Measurements from ENCODE around the gene USP11. TPM values are rescaled to one million over a fixed set of nuclear protein-coding genes. Genes with fewer than 3 reads are reported as not detected.
A peak's percentile ranks its signal among the peaks of the same experiment; 100 is the strongest.

USP11 gene
- total and polyA plus RNA-seq, 2 donors (not counting 1 experiment from before 2014, with no cell fraction given): 63.4 to 136 TPM

DNA sequence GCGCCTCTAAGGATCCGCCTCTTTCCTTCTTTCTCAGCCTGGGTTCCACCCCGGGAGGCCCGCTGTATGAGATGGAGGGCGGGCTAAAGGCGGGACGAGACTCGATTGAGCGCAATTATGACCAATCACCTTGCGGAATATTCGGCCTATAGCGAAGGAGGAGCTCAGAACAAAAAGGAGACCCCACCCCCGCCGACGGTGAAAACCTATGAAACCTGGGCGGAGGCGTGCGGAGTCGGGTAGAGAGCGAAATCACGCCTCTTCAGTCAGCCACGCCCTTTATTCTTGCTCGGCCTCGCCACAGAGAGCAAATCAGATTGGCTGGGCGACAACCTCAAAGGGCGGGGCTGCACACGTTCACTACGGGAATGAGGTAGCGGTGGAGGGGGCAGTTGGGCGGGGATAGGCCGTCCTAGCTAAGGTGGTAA, 14.9 kb upstream of the USP11 start:
- peak overlapping the region; percentile 71 for H3K9ac ChIP-seq (ENCODE audit: low read length)
- WGBS (ENCODE audit: insufficient coverage): under 1% methylated on average over 22 of the region's 31 CpGs
- H3K36me3 ChIP-seq (replicated peaks in 1 of 2; ENCODE audit: control extremely low read depth in 1 of 2, control insufficient read depth in 1 of 2, extremely low read depth in 1 of 2, insufficient read depth in 2 of 2, low read length in 1 of 2): peaks cover 0 to 26% of the 10 kb centered on the region in 2 experiments
- Mint-ChIP-seq H3K27me3 (no peaks in the 10 kb centered on the region), H3K9me3 (ENCODE audit: insufficient read depth) (no peaks in the 10 kb centered on the region), H3K4me1 (peaks cover 39% of the 10 kb centered on the region), H3K27ac (peak overlapping the region; percentile 100), H3K4me3 (peak overlapping the region; percentile 96)
- ChIA-PET POLR2A (interaction anchor here (0.8 to 1.3 kb wide), 7 partner anchors 12 to 338 kb away, joined by 3 to 16 read pairs (median 3); partner anchors contain the start of genes NDUFB11, RBM10 and USP11), CTCF (interaction anchor here (0.7 to 1.4 kb wide), 2 partner anchors 22 to 167 kb away, joined by 3 to 6 read pairs; no protein-coding TSS in a partner anchor)
- H3K79me2 ChIP-seq (ENCODE audit: control insufficient read depth, insufficient read depth, low read length): peaks cover 29% of the 10 kb centered on the region
- H3K4me1 ChIP-seq (ENCODE audit: control insufficient read depth in 2 of 2, insufficient read depth in 2 of 2, low read length in 2 of 2): peaks cover 26 to 27% of the 10 kb centered on the region in 2 donors
- H2AFZ ChIP-seq (ENCODE audit: insufficient read depth, low read depth, low read length, poor library complexity, severe bottlenecking): peak overlapping the region; percentile 59
- ATAC-seq (ENCODE audit: low read depth) (peak; percentile 80), DNase-seq (peak; percentile 96)
- peaks cover 24% of the 10 kb centered on the region for H4K20me1 ChIP-seq (ENCODE audit: control insufficient read depth, insufficient read depth, low read length, poor library complexity, severe bottlenecking)
- TF ChIP-seq, protein P1, sequence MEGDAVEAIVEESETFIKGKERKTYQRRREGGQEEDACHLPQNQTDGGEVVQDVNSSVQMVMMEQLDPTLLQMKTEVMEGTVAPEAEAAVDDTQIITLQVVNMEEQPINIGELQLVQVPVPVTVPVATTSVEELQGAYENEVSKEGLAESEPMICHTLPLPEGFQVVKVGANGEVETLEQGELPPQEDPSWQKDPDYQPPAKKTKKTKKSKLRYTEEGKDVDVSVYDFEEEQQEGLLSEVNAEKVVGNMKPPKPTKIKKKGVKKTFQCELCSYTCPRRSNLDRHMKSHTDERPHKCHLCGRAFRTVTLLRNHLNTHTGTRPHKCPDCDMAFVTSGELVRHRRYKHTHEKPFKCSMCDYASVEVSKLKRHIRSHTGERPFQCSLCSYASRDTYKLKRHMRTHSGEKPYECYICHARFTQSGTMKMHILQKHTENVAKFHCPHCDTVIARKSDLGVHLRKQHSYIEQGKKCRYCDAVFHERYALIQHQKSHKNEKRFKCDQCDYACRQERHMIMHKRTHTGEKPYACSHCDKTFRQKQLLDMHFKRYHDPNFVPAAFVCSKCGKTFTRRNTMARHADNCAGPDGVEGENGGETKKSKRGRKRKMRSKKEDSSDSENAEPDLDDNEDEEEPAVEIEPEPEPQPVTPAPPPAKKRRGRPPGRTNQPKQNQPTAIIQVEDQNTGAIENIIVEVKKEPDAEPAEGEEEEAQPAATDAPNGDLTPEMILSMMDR (IDR thresholded peaks at IDR 0.05): no peak
- TF ChIP-seq EZH2 (IDR thresholded peaks at IDR 0.05; ENCODE audit: borderline replicate concordance, insufficient read depth, low read depth, low read length, poor library complexity, severe bottlenecking): no peak
- intact Hi-C loops (cut with micrococcal nuclease): loop anchor here (1.0 to 10.0 kb wide), 7 partner anchors 15 to 1697 kb away; partner anchors contain the start of genes PIM2, SLC35A2, SLC9A7 and UBA1
- no peaks in the 10 kb centered on the region for H3K9me3 ChIP-seq (ENCODE audit: control extremely low read depth in 1 of 3, control insufficient read depth in 2 of 3, insufficient read depth in 1 of 3, low read length in 2 of 3)
- H3K27me3 ChIP-seq (replicated peaks in 1 of 4; ENCODE audit: control extremely low read depth in 1 of 4, control insufficient read depth in 3 of 4, insufficient read depth in 4 of 4, low read length in 3 of 4): no peaks in the 10 kb centered on the region
- peak overlapping the region; percentile 94 to 99 for H3K27ac ChIP-seq (ENCODE audit: low read length in 2 of 2)
- H3K4me3 ChIP-seq (ENCODE audit: control extremely low read depth in 1 of 5, extremely low read depth in 1 of 5, insufficient read depth in 1 of 5, low read depth in 2 of 5, low read length in 4 of 5): peak overlapping the region; percentile 69 to 83 (median 80)
- H3K4me2 ChIP-seq (replicated peaks; ENCODE audit: low read depth, low read length, poor library complexity, severe bottlenecking): peak overlapping the region; percentile 96

All from B cell (primary cell).